Fibroblast of the conjunctiva (primary cell): Measurements from ENCODE around the gene NEGR1.

Experiments
- DNase-seq: peaks from one replicate; pipeline ENCODE4 v3.0.0-alpha.2; 2010; ENCODE audit warnings: low read depth

NEGR1 gene

DNA sequence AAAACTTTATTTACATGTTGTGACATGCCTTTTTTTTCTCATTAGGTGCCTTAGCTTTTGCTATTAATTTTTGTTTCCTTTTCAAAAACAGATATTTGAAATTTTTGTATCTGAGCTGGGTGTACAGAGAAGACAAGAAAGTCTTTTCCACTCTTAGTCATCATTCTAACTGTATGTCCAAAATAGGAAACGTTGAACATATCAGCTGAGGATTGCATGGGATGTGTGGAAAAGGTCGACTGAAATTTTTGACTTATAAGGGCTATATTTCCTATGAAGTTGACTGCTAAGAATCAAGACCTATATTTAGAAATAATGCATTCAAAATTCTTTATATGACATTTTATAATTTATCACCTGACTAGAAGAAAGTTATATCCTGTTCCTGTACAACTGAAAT lies 931.5 kb downstream of the NEGR1 start:
- peak; percentile 14 for DNase-seq

DNA sequence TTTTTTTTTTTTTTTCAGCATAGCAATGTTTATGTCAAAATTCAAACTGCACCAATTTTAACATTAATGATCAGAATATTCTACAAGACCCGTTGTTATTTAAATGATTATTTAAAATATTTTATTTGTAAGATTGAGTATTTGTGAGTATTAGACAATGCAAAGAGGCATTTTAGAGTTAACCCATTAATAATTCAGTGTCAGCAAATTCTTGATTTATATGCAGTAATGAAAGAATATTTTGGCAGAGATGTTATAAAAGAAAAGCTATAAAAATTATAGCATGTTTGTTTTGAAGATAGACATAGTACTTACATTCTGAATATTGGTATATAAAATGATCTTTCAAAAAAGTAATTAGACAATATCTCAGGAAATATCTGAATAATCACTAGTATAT lies 932.0 kb downstream of the NEGR1 start:
- no peak for DNase-seq
